ENCODE measurements around the gene KCNIP4. TPM values are rescaled to one million over a fixed set of nuclear protein-coding genes. Genes with fewer than 3 reads are reported as not detected.

Gene KCNIP4
- polyA plus RNA-seq, 4 donors = 1.3 to 3.7 TPM; not detected in 2

DNA sequence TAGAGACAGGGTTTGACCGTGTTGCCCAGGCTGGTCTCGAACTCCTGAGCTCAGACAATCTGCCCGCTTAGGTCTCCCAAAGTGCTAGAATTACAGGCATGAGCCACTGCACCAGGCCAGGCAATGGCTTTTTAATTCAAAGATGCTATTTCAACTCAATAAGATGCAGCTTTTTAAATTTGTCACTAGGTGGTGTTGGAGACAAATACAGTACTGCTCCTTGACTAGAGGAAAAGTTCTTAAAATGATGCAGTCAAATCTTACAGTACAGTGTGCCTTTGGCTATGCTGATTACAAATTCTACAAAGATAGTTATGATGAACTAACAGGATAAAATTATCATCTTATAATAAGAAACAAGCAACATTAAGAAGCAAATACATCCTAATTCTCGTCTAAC, 441.1 kb downstream of the KCNIP4 start:
- FAIRE-seq (no peak), DNase-seq (no peak)
- WGBS, 3 donors = 72 to 83% (median 76%) methylated on average over 4 of the region's 4 CpGs
- Histone ChIP-seq H3K4me1 (ENCODE audit: control insufficient read depth in 3 of 3, insufficient read depth in 2 of 3, low read depth in 1 of 3, low read length in 2 of 3) (no peaks in the 10 kb centered on the region), H3K27ac (ENCODE audit: low read depth in 1 of 3, low read length in 2 of 3) (no peak overlapping the region), H3K27me3 (ENCODE audit: control insufficient read depth in 3 of 3, insufficient read depth in 3 of 3, low read length in 3 of 3) (no peaks in the 10 kb centered on the region), H3K36me3 (ENCODE audit: control insufficient read depth in 3 of 3, insufficient read depth in 2 of 3, low read depth in 1 of 3, low read length in 3 of 3) (no peaks in the 10 kb centered on the region), H3K9me3 (ENCODE audit: control insufficient read depth in 2 of 2, insufficient read depth in 1 of 2, low read depth in 1 of 2, low read length in 1 of 2) (no peaks in the 10 kb centered on the region), H3K4me3 (ENCODE audit: low read depth in 1 of 3, low read length in 3 of 3) (no peak overlapping the region)

GRCh38 chr4:21490682-21491081, 457.9 kb downstream of the KCNIP4 start:
- H3K36me3 ChIP-seq (ENCODE audit: control insufficient read depth in 3 of 3, insufficient read depth in 2 of 3, low read depth in 1 of 3, low read length in 3 of 3) = no peaks in the 10 kb centered on the region
- no peaks in the 10 kb centered on the region for H3K27me3 ChIP-seq (ENCODE audit: control insufficient read depth in 3 of 3, insufficient read depth in 3 of 3, low read length in 3 of 3)
- no peak overlapping the region for H3K27ac ChIP-seq (ENCODE audit: low read depth in 1 of 3, low read length in 2 of 3)
- no peaks in the 10 kb centered on the region for H3K9me3 ChIP-seq (ENCODE audit: control insufficient read depth in 2 of 2, insufficient read depth in 1 of 2, low read depth in 1 of 2, low read length in 1 of 2)
- no peak for DNase-seq
- H3K4me3 ChIP-seq (ENCODE audit: low read depth in 1 of 3, low read length in 3 of 3) = no peak overlapping the region
- no peak for FAIRE-seq
- 50 to 72% (median 57%) methylated on average over 1 of the region's 1 CpG for WGBS, 3 donors
- no peaks in the 10 kb centered on the region for H3K4me1 ChIP-seq (ENCODE audit: control insufficient read depth in 3 of 3, insufficient read depth in 2 of 3, low read depth in 1 of 3, low read length in 2 of 3)

DNA sequence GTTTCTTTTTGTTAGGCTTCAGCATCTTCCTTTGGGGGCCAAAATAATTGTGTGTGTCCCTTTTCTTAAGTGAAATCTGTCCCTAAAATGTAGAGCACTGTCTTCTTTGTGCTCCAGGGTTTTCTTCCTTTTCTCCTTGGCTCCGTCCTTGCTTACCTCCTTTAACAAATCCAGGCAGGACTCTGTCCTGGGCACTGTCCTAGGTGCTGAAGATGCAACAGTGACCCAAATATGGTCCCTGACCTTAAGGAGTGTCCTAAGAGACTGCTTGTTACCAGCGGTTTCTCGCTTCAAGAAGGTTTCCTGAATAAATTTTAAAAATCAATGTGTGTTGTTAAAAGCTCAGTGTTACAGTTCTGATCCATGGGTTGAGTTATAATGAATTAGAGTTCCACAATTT, 471.8 kb downstream of the KCNIP4 start:
- H3K4me3 ChIP-seq (ENCODE audit: low read depth in 1 of 3, low read length in 3 of 3) = no peak overlapping the region
- no peaks in the 10 kb centered on the region for H3K27me3 ChIP-seq (ENCODE audit: control insufficient read depth in 3 of 3, insufficient read depth in 3 of 3, low read length in 3 of 3)
- no peak overlapping the region for H3K27ac ChIP-seq (ENCODE audit: low read depth in 1 of 3, low read length in 2 of 3)
- no peaks in the 10 kb centered on the region for H3K9me3 ChIP-seq (ENCODE audit: control insufficient read depth in 2 of 2, insufficient read depth in 1 of 2, low read depth in 1 of 2, low read length in 1 of 2)
- no peaks in the 10 kb centered on the region for H3K36me3 ChIP-seq (ENCODE audit: control insufficient read depth in 3 of 3, insufficient read depth in 2 of 3, low read depth in 1 of 3, low read length in 3 of 3)
- H3K4me1 ChIP-seq (ENCODE audit: control insufficient read depth in 3 of 3, insufficient read depth in 2 of 3, low read depth in 1 of 3, low read length in 2 of 3) = no peaks in the 10 kb centered on the region
- 21 to 30% (median 28%) methylated on average over 3 of the region's 3 CpGs for WGBS, 3 donors
- DNase-seq (no peak), FAIRE-seq (no peak)

DNA sequence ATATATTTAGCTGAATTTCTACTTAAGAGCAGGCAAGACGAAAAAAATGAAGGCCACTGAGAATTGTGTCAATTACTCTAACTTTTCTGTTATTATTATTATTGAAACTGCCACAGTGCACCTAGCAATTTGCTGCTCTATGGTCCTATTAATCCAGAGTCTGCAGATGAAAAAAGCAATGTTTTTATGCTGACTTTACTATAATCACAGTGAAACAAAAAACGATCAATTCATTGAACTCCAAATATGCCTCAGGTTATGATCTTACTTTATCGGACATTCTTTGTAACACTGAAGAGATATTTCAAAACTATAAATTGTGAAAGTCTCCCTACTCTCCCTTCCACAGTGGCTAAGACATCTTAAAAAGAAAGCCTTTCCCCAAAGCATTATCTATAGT, 474.4 kb downstream of the KCNIP4 start:
- Histone ChIP-seq H3K9me3 (ENCODE audit: control insufficient read depth in 2 of 2, insufficient read depth in 1 of 2, low read depth in 1 of 2, low read length in 1 of 2) (no peaks in the 10 kb centered on the region), H3K4me3 (ENCODE audit: low read depth in 1 of 3, low read length in 3 of 3) (no peak overlapping the region), H3K36me3 (ENCODE audit: control insufficient read depth in 3 of 3, insufficient read depth in 2 of 3, low read depth in 1 of 3, low read length in 3 of 3) (no peaks in the 10 kb centered on the region), H3K27me3 (ENCODE audit: control insufficient read depth in 3 of 3, insufficient read depth in 3 of 3, low read length in 3 of 3) (no peaks in the 10 kb centered on the region), H3K4me1 (ENCODE audit: control insufficient read depth in 3 of 3, insufficient read depth in 2 of 3, low read depth in 1 of 3, low read length in 2 of 3) (no peaks in the 10 kb centered on the region), H3K27ac (ENCODE audit: low read depth in 1 of 3, low read length in 2 of 3) (no peak overlapping the region)
- 53 to 77% (median 62%) methylated on average over 3 of the region's 3 CpGs for WGBS, 3 donors
- no peak for DNase-seq
- no peak for FAIRE-seq

DNA sequence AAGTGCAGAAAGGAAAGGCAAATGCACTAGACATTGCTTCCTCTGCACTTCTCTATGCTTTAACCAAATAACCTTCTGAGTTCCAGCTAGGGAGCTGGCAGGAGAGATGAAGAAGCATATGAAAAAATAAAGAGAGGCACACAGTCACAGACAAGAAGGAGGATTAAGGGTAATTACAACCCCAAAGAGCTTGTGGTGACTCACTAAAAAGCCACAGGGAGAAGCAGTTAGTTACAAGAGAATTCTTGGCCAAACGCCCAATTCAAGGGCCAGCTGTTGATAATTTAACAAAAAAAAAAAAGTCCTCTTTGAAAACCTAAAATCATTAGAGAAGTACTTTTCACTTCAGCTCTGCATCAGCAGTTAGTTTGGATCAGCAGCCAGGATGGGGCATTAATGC, 478.0 kb downstream of the KCNIP4 start:
- 5 to 25% (median 8%) methylated on average over 1 of the region's 1 CpG for WGBS, 3 donors

DNA sequence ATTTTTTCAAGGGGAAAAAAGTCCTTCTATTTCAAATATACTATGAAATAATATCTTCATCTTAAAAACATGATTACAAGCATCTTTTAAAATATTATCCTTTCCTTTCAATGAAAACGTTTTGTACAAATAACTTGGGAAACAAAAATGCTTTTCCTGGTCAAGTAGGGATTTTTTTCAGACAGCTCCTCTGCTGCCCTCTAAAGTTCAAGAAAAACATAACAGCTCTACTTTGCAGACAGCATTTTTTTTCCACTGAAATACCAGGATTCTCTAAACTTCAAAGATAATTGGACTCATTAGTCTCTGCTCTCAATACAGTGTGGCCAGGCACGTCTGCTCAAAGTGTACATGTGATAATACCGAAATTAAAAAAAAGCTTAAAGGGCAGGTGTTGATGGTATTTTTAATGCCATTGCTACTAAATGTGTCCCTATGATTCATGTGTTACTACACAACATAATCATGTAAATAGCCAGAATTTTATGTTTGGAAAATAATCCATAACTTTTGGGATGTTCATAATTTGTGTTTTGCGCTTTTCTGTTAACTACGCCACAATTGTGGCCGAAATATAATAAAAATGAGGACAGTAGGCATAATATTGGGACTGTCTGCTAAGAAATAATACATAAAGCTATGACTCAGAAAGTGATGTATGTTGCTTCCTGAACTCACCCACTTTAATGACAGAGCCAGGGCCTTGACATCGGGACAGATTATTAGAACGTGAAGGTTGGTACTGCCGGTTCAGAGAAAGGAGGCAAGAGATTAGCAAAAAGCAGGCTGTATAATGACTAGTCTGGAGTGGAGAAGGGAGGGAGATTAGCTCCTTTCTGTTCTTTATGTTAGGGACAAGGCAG, 478.9 kb downstream of the KCNIP4 start:
- Histone ChIP-seq H3K27ac (ENCODE audit: low read depth in 1 of 3, low read length in 2 of 3) (no peak overlapping the region), H3K4me1 (ENCODE audit: control insufficient read depth in 3 of 3, insufficient read depth in 2 of 3, low read depth in 1 of 3, low read length in 2 of 3) (no peaks in the 10 kb centered on the region), H3K27me3 (ENCODE audit: control insufficient read depth in 3 of 3, insufficient read depth in 3 of 3, low read length in 3 of 3) (no peaks in the 10 kb centered on the region), H3K36me3 (ENCODE audit: control insufficient read depth in 3 of 3, insufficient read depth in 2 of 3, low read depth in 1 of 3, low read length in 3 of 3) (no peaks in the 10 kb centered on the region), H3K9me3 (ENCODE audit: control insufficient read depth in 2 of 2, insufficient read depth in 1 of 2, low read depth in 1 of 2, low read length in 1 of 2) (no peaks in the 10 kb centered on the region), H3K4me3 (ENCODE audit: low read depth in 1 of 3, low read length in 3 of 3) (no peak overlapping the region)
- WGBS, 3 donors = 46 to 51% (median 47%) methylated on average over 9 of the region's 9 CpGs
- FAIRE-seq (no peak), DNase-seq (peak; percentile 1 to 8)

More for the DNA sequence above, 478.0 kb downstream of the KCNIP4 start:
- DNase-seq = no peak
- Histone ChIP-seq H3K9me3 (ENCODE audit: control insufficient read depth in 2 of 2, insufficient read depth in 1 of 2, low read depth in 1 of 2, low read length in 1 of 2) (no peaks in the 10 kb centered on the region), H3K27me3 (ENCODE audit: control insufficient read depth in 3 of 3, insufficient read depth in 3 of 3, low read length in 3 of 3) (no peaks in the 10 kb centered on the region), H3K4me1 (ENCODE audit: control insufficient read depth in 3 of 3, insufficient read depth in 2 of 3, low read depth in 1 of 3, low read length in 2 of 3) (no peaks in the 10 kb centered on the region), H3K4me3 (ENCODE audit: low read depth in 1 of 3, low read length in 3 of 3) (no peak overlapping the region), H3K36me3 (ENCODE audit: control insufficient read depth in 3 of 3, insufficient read depth in 2 of 3, low read depth in 1 of 3, low read length in 3 of 3) (no peaks in the 10 kb centered on the region), H3K27ac (ENCODE audit: low read depth in 1 of 3, low read length in 2 of 3) (no peak overlapping the region)
- FAIRE-seq = no peak

DNA sequence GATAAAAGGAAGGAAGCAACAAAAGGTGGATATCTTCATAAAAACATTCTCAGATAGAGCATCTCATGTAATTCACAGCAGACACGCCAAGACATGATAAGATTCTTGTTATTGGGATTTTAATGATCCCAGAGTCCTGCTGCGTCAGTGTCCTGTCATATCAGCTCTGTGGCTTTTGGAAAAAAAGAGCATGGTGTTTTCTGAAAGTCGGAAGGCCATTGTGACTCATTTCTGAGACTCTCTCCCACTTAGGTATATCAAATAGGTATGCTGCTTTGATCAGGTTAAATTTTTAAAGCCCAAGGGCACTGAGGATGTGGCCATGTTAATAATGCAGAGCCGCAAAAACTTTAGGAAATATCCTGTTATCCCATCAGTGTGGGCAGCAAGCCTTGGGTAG, 481.0 kb downstream of the KCNIP4 start:
- Histone ChIP-seq H3K4me1 (ENCODE audit: control insufficient read depth in 3 of 3, insufficient read depth in 2 of 3, low read depth in 1 of 3, low read length in 2 of 3) (no peaks in the 10 kb centered on the region), H3K27me3 (ENCODE audit: control insufficient read depth in 3 of 3, insufficient read depth in 3 of 3, low read length in 3 of 3) (no peaks in the 10 kb centered on the region), H3K4me3 (ENCODE audit: low read depth in 1 of 3, low read length in 3 of 3) (no peak overlapping the region), H3K9me3 (ENCODE audit: control insufficient read depth in 2 of 2, insufficient read depth in 1 of 2, low read depth in 1 of 2, low read length in 1 of 2) (no peaks in the 10 kb centered on the region), H3K27ac (ENCODE audit: low read depth in 1 of 3, low read length in 2 of 3) (no peak overlapping the region), H3K36me3 (ENCODE audit: control insufficient read depth in 3 of 3, insufficient read depth in 2 of 3, low read depth in 1 of 3, low read length in 3 of 3) (no peaks in the 10 kb centered on the region)
- FAIRE-seq (no peak), DNase-seq (no peak)
- 74 to 83% (median 75%) methylated on average over 4 of the region's 4 CpGs for WGBS, 3 donors

- no peak for DNase-seq
- Histone ChIP-seq H3K4me1 (ENCODE audit: control insufficient read depth in 3 of 3, insufficient read depth in 2 of 3, low read depth in 1 of 3, low read length in 2 of 3) (no peaks in the 10 kb centered on the region), H3K9me3 (ENCODE audit: control insufficient read depth in 2 of 2, insufficient read depth in 1 of 2, low read depth in 1 of 2, low read length in 1 of 2) (no peaks in the 10 kb centered on the region), H3K27ac (ENCODE audit: low read depth in 1 of 3, low read length in 2 of 3) (no peak overlapping the region), H3K27me3 (ENCODE audit: control insufficient read depth in 3 of 3, insufficient read depth in 3 of 3, low read length in 3 of 3) (no peaks in the 10 kb centered on the region), H3K36me3 (ENCODE audit: control insufficient read depth in 3 of 3, insufficient read depth in 2 of 3, low read depth in 1 of 3, low read length in 3 of 3) (no peaks in the 10 kb centered on the region), H3K4me3 (ENCODE audit: low read depth in 1 of 3, low read length in 3 of 3) (no peak overlapping the region)
- FAIRE-seq = no peak
- 74 to 77% (median 75%) methylated on average over 6 of the region's 6 CpGs for WGBS, 3 donors
Measured at GRCh38 chr4:21457086-21457840, 491.3 kb downstream of the KCNIP4 start.
